ENCODE data around the gene TMEM43.

The TMEM43 gene

DNA sequence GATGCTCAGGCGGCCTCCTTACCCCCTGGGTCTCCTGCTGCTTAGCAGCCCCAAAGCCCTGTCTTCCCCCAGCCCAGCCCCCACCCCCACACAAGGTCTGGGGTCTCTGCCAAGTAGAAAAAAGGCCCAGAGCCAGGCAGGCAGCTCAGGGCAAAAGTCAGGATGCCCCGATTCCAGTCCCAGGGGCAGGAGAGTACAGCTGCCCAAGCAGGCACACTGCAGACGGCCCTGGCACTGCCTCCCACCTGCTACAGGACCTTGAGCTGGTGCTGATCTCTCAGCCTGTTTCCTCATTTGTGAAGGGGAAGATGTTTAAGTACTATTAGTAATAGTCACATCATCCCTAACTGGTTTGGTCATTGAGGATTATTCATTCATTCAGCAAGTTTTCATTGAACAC lies 12.6 kb downstream of the TMEM43 start:
- DNase-seq: peak in 1 of 58 donors; percentile 13

DNA sequence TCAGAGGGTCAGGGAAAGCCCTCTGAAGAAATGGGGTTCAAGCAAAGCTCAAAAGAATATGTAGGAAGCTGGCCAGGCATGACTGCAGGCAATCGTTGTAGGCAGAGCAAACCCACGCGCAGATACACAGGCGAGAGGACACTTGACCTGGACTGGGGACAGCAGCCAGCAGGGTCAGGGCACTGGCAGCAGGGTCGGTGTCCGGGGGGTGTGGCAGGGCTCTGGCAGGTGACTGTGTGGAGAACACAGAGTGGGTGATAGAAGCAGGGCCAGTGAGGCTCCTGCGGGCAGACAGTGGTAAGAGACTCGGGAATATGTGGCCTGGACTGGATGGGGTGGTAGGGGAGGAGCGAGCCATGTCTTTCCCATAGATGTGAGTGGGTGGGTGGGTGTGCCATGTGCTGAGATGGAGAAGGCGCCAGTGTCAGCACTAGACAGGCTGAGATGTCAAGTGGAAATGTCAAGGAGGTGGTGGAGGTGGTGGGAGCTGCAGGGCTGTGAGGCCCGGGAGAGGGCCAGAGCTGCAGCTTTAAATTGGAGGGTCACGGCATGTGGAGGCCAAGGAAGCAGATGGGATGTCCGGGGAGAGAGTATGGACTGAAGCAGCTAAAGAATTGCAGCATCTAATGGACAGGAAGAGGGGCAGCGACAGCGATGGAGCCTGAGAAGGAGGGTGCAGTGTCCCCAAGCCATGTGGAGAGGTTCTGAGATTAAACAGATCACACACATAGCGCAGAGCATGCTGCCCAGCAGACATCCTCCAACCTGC lies 13.4 kb downstream of the TMEM43 start:
- no peak for DNase-seq

DNA sequence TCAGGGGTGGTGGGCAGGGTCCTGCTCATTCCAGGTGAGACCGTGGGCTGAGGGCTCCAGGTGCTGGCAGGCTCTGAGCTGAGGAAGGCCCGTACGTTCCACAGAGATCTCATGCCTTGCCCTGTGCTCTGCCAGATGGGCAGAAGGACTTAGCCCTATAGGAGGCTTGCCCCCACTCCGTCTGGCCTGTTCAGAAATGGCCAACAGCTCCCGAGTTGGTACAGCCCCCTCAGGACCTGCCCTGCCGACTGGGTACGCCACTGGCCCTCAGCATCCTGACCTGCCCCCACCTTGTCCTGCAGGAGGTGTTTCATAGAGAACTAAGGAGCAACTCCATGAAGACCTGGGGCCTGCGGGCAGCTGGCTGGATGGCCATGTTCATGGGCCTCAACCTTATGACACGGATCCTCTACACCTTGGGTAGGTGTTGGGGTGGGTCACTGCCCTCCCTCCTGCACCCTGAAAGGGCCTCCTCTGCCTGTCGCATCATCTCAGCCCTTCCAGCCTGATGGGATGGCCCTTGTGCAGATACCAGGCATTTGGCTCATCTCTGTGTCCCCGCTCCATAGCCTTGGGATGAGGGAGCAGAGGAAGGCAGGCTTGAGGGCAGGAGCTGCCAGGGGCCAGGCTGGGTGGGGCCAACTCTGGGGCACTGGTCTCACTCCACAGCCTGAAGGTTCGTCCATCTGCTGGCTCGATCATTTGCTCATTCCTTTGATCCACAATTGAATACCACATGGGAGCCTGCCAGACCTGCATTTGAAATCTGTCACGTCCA lies 14.2 kb downstream of the TMEM43 start:
- no peak for DNase-seq

DNA sequence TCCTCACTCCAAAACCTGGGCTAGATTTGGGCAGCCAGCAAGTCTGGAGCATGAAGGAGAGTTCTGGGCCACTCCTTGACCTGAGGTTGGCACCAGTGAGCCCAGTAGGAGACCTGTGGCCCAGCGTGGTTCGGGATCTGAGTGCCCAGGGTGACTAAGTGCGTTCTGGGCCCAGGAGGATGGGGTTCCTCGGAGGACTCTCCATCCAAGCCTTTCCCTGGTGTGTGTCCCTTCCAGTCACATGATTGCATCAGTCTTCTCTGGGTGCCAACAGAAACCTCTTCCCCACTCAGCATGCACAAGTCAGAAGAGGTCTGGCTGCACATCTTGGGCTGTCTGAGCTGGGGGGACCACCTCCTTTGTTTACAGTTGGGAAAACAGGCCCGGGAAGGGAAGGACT lies 14.9 kb downstream of the TMEM43 start:
- DNase-seq: no peak

DNA sequence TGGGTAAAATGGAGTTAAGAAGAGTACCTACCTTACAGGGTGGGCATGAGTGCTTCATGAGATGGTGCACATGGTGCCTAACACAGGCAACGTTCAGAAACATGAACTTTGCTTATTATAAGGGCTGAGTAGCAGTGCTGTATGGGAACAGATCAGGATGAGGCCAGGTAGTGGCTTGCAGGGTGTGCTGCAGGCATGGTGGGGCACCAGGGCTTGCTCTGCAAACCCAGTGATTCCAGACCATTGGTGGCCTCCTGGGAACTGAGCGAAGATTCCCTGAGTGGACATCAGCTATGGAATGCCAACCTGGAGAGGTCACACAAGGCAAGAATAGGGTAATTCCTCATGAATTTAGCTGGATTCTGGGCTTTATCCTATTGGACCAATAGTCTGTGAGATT lies 15.8 kb downstream of the TMEM43 start:
- no peak for DNase-seq

DNA sequence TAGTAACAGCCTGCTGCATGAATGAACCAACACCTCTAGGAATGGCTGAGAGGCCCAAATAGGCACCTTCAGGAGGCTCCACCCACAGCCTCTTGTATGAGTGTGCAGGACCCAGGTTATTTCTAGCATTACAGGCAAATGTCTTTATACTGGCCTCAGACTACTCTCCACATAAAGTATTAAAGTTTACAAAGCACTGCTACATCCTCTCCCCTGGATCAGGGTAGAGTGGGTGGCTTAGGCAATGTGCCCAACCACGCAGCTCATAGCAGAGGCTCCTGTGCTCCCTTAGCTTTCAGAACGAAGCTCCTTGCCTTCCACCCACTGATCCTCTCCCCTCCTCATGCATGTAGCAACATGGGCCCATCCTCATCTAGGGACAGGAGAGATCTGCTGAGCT lies 16.3 kb downstream of the TMEM43 start:
- DNase-seq: peak in 8 of 58 donors; percentile 14 to 38 (median 27)

DNA sequence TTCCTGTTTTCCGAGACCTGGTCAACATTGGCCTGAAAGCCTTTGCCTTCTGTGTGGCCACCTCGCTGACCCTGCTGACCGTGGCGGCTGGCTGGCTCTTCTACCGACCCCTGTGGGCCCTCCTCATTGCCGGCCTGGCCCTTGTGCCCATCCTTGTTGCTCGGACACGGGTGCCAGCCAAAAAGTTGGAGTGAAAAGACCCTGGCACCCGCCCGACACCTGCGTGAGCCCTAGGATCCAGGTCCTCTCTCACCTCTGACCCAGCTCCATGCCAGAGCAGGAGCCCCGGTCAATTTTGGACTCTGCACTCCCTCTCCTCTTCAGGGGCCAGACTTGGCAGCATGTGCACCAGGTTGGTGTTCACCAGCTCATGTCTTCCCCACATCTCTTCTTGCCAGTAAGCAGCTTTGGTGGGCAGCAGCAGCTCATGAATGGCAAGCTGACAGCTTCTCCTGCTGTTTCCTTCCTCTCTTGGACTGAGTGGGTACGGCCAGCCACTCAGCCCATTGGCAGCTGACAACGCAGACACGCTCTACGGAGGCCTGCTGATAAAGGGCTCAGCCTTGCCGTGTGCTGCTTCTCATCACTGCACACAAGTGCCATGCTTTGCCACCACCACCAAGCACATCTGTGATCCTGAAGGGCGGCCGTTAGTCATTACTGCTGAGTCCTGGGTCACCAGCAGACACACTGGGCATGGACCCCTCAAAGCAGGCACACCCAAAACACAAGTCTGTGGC lies 16.9 kb downstream of the TMEM43 start:
- DNase-seq: peak in 24 of 58 donors; percentile 5 to 66 (median 38)

DNA sequence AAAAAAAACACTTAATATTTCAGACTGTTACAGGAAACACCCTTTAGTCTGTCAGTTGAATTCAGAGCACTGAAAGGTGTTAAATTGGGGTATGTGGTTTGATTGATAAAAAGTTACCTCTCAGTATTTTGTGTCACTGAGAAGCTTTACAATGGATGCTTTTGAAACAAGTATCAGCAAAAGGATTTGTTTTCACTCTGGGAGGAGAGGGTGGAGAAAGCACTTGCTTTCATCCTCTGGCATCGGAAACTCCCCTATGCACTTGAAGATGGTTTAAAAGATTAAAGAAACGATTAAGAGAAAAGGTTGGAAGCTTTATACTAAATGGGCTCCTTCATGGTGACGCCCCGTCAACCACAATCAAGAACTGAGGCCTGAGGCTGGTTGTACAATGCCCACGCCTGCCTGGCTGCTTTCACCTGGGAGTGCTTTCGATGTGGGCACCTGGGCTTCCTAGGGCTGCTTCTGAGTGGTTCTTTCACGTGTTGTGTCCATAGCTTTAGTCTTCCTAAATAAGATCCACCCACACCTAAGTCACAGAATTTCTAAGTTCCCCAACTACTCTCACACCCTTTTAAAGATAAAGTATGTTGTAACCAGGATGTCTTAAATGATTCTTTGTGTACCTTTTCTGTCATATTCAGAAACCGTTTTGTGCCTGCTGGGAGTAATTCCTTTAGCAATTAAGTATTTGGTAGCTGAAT lies 17.9 kb downstream of the TMEM43 start:
- no peak for DNase-seq

DNA sequence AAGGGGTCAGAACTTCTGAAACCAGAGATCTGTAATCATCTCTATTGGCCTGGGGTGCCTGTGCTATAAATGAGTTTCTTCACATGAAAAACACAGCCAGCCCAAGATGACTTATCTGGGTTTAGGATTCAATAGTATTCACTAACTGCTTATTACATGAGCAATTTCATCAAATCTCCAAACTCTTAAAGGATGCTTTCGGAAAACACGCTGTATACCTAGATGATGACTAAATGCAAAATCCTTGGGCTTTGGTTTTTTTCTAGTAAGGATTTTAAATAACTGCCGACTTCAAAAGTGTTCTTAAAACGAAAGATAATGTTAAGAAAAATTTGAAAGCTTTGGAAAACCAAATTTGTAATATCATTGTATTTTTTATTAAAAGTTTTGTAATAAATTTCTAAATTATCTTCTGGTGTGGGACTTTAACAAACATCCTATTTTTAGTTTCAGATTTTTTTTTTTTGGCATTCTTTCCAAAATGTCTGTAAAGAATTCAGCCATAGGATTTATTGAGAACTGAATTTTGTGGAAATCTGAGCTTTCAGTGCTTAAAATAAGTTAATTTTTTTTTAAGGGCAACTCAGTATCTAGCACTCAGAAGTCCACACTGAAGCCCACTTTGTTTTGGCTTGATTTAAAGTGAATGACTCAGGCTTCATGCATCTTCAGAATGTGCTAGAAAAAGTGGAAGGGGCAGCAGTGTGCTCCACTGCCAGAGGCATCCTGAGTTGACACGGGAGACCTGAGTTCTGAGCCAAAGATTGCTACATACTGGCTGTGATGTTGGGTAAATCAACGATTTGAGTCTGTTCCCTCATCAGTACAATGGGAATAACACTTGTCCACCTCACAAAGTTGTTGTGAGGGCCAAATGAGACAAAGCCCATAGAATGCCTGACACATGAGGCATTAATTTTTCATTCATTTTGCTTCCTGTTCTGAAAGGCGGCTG lies 18.7 kb downstream of the TMEM43 start:
- DNase-seq: peak in 1 of 58 donors; percentile 40

DNA sequence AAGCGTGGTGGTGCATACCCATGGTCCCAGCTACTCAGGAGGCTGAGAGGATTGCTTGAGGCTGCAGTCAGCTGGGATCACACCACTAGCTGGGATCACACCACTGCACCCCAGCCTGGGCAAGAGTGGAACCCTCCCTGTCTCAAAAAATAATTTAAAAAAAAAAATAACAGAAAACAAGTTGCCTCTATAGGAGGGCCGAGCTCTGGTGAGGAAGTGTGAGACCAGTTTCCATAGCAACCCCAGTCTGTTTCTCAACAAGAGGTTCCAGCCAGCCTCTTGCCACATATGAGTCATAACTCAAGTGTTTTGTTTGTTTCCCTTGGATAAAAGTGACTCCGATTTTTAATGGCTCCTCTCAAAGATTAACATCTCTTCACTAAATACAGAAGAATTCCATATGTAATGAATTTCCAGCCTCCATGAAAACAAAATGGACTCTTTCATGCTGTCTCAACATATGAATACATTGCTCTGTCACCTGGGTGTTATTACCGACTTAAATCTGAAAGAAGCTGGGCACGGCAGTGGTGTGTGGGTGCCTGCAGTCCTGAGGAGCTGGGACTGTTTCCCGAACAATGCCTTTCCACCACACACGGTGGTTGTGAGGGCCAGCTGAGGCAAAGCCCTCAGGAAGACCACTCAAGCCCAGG lies 19.7 kb downstream of the TMEM43 start:
- DNase-seq: peak in 32 of 58 donors; percentile 15 to 76 (median 45)

DNA sequence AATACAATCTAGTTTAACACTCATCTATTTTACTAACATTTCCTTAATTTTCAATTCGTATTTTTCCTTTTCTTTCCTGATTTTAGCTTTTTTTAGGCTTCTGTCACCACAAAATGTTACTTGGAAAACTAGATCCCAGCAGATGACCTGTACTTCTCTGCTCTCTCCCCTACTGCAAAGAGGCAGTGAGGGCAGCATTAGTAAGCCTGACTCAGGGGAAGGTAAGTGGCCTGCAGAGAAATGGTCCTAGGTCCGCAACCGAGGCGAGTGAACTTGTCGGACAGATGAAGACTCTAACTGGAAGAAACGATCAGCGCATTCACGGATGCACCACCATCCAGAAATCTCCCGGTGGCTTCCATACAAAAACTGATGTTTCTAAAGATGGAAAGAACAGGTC lies 20.4 kb downstream of the TMEM43 start:
- no peak for DNase-seq

DNA sequence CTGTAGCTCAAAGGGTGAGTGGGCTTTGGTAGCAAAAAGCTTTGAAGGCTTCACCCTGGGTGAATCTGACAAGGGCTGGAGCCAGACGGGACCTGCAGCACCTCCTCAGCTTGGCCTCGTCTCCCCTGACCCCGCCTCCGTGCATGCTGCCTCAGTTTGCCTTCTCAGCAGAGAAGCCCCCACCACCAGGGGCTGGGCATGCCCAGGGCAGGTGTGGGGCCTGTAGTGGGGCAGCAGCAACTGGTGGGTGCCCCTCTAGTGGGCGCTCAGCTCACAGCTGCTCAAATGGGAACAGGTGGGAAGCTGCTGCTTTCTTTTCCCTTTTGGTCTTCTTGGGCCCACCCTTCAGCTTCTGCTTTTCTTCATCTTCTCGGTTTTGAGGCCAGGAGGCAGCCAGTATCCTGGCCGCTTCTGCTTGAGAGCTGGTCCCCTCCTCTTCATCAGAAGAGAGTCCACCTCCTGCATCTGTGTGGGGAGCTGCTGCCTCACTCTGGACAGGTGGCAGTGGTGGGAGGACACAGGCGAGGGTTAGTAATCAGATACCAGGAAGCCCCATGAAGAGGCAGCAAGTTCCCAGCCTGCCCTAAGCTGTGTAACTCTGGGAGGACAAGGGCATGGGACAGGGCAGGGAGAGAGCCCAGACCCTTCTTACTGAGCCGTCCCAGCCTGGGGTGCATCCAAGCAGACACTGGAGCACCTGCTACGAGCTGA lies 21.0 kb downstream of the TMEM43 start:
- DNase-seq: no peak

DNA sequence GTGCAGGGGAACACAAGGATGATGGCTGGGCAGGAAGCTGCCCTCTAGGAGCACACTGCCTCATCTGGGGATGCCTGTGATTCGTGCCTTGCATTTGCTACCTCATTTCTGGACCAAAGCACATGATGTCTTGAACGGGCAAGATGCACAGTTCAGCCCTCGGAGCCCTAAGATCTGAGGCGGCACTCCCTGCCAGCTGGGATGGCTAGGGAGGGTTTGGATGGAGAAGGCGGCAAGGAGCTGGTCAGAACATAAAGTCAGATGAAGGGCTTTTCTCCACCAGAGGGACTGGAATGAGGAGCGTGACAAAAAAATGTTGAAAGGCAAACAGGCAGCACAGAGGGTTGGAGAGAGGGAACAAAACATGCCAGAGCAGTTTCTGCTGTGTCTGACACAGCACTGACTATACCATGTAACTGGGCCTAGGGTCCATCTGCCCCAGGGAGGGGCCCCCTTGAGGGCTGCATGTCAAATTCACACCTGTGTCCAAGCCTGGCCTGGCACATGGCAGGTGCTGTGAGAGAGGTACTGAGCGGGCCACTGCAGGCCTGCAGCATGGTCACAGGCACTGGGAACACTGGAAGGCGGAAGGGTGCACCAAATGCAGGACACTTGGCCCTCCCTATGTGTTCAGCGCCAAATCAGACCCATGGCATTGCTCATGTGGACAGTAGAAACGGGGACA lies 21.7 kb downstream of the TMEM43 start:
- peak in 1 of 58 donors; percentile 5 for DNase-seq

DNA sequence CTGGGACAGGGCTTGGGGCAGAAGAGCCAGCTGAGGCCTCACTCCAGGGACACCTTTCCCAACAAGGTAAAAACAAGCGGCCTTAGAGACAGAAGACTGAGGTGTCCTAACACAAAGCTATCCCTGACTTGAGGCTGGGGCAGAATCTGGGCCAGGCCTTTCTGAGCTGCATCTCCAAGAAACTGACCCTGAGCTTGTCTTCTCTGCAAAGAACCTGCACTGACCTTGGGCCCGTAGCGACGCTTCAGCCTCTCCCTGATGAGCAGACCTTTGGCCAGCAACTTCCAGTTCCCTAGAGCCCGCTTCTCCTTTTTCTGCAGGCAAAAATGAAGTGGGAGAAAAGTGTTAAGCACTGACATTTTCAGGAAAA lies 22.2 kb downstream of the TMEM43 start:
- no peak for DNase-seq

DNA sequence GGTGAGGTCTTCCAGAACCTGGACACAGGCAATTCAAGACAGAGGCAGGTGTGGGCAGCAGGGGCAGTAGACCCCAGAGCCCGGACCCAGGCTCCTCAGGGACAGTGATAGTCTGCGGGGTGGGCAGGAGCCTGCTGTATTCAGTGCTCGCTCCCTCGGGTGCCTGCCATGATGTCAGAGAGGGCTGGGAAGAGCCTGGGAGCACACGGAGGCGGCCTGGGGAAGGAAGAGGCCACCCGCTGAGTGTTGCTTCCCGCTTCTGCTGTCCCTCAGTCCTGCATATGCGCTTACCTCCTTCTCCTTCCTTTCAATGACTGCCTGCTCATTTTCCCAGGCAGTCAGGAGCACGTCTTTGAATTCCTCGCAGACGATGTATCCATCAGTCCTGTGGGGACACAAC lies 22.8 kb downstream of the TMEM43 start:
- no peak for DNase-seq

DNA sequence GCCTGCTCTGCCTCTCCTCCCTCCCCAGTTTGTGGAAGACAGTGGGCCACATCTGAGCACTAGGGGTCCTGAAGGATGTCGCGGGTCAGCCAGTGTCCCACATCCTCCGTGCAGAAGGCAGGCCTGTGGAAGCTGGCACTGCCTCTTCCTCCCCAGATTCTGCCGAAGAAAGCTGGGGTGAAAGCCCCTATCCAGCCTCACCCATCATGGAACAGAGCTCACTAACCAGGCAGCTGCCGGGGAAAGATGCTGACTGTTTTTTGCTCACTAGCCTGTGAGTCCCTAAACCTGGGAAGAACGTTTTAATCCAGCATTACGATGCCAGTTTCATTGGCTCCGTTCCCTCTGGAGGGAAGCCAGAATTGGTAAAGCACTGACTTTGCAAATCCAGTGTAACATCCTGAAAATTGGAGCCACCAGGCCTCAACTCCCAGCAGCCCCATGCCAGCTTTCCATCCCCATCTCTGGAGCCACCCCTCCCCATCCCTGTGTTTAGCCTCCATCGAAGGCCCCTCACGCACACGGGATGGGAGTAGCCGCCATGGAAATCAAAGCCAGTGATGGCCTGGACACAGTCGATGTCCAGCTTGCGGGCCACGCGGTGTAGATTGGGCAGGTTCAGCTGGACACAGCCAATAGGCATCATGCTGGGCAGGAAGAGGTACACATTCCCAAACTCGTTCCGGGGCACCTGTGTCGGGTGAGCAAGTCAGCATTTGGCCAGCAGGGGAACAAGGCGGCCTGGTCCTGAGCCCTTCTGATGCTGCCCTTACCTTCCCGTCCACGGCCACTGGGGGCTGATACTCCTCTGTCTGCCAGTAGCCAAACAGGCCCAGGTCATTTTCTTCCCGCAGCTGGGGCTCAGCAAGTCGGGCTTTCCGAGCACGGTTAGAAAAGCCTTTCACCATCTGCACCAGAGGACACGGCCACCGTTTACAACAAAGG lies 23.5 kb downstream of the TMEM43 start:
- DNase-seq: peak in 4 of 58 donors; percentile 8 to 32 (median 26)

DNA sequence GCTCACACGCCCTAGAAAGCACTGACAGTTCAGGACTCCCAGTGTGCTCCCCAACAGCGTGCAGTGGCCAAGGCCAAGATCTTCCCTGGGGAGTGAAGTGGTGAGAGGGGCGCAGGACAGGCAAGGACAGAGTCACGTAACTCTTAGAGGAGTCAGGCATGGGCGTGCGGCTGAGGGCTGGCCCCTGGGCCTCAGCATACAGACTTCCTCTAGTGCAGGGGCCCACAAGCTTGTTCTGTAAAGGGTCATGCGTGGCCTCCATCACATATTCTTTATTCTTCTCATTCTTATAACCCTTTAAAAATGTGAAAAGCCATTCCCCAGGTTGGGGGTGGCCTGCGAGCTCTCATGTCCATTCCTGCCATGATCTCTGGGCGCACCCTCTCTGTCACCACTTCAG lies 25.2 kb downstream of the TMEM43 start:
- DNase-seq: no peak
